Measurements from ENCODE around the gene SYNPO2.

DNA sequence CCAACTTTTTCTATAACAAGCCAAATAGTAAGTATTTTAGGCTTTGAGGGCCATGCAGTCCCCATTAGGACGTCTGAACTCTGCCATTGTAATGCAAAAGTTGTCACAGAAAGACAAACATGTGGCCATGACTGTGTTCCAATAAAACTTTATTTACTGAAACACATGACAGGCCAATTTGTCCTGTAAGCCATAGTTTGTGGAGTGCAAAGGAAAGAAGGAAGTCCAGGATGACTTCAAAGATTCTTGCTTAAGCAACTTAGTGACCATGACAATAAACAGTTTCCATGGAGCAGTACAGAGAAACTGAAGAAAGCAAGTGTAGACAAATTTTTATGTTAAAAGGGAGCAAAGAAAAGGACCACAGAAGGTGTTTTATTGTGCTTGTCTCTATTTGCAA is 212.0 kb downstream of the SYNPO2 start:
- TF ChIP-seq, protein P1, sequence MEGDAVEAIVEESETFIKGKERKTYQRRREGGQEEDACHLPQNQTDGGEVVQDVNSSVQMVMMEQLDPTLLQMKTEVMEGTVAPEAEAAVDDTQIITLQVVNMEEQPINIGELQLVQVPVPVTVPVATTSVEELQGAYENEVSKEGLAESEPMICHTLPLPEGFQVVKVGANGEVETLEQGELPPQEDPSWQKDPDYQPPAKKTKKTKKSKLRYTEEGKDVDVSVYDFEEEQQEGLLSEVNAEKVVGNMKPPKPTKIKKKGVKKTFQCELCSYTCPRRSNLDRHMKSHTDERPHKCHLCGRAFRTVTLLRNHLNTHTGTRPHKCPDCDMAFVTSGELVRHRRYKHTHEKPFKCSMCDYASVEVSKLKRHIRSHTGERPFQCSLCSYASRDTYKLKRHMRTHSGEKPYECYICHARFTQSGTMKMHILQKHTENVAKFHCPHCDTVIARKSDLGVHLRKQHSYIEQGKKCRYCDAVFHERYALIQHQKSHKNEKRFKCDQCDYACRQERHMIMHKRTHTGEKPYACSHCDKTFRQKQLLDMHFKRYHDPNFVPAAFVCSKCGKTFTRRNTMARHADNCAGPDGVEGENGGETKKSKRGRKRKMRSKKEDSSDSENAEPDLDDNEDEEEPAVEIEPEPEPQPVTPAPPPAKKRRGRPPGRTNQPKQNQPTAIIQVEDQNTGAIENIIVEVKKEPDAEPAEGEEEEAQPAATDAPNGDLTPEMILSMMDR (conservative IDR thresholded peaks at IDR 0.05; ENCODE audit: low read depth, low read length) = no peak
- TF ChIP-seq EZH2 (IDR thresholded peaks at IDR 0.05; ENCODE audit: low read length, unreplicated experiment) = no peak
